ENCODE data around the gene CAPZB. TPM values are rescaled to one million over a fixed set of nuclear protein-coding genes. Genes with fewer than 3 reads are reported as not detected.
A peak's percentile ranks its signal among the peaks of the same experiment; 100 is the strongest.

The CAPZB gene
- total RNA-seq, 1 donor from 2014 or later: 217 TPM

DNA sequence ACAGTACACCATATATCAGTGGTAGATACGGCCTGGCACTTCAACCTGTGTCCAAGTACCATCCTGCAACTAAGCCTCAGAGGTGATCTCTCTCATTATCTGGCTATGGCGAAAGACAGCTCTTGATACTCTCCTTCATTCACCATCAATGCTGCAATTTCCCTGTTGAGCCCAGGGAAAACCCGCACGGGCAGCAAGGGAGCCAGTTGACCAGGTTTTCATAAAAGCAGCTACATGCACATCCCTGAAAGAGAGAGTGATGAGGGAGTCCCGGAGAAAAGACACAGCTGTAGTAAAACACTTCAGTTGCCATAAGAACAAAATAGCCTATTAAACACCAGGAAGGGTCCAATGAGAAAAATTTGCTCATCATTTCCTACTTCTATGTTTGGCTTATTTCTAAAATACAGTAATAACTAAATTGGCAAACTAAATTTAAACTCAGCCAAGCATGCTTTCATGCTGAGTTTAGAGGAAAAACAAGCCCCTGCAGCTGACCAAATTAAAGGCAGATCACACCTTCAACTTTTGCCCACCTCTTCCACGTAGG lies 68.3 kb downstream of the CAPZB start:
- intact Hi-C loops (cut with micrococcal nuclease): no loop called here
- Histone ChIP-seq H3K4me3 (no peak overlapping the region), H3K4me1 (peaks cover 100% of the 10 kb centered on the region), H3K9me3 (replicated peaks) (no peaks in the 10 kb centered on the region), H3K36me3 (peaks cover 17% of the 10 kb centered on the region), H3K27me3 (ENCODE audit: low read depth) (no peaks in the 10 kb centered on the region), H3K27ac (replicated peaks) (peak overlapping the region; percentile 74)
- DNase-seq: no peak
- TF ChIP-seq, protein P1, sequence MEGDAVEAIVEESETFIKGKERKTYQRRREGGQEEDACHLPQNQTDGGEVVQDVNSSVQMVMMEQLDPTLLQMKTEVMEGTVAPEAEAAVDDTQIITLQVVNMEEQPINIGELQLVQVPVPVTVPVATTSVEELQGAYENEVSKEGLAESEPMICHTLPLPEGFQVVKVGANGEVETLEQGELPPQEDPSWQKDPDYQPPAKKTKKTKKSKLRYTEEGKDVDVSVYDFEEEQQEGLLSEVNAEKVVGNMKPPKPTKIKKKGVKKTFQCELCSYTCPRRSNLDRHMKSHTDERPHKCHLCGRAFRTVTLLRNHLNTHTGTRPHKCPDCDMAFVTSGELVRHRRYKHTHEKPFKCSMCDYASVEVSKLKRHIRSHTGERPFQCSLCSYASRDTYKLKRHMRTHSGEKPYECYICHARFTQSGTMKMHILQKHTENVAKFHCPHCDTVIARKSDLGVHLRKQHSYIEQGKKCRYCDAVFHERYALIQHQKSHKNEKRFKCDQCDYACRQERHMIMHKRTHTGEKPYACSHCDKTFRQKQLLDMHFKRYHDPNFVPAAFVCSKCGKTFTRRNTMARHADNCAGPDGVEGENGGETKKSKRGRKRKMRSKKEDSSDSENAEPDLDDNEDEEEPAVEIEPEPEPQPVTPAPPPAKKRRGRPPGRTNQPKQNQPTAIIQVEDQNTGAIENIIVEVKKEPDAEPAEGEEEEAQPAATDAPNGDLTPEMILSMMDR (IDR thresholded peaks at IDR 0.05; ENCODE audit: borderline replicate concordance): no peak

DNA sequence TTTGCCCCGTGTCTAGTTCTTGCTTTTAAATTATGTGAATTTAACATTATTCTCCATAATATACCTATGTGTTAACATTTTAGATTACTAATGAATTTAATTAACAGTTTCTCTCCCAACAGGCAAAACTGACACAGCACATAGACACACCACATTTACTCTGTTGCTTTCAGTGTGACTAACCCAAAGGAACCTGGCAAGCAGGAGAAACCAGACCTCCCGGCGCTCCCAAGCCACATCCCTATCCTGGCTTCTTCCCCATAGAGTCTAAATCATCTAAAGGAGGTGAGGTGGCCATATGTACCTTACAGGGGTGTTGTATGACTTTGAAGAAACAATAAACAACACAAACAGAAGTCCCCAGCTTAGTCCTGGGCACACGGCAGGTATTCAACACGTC lies 69.2 kb downstream of the CAPZB start:
- Histone ChIP-seq H3K27ac (replicated peaks) (peak overlapping the region; percentile 74), H3K9me3 (replicated peaks) (no peaks in the 10 kb centered on the region), H3K4me1 (peaks cover 99% of the 10 kb centered on the region), H3K36me3 (peaks cover 17% of the 10 kb centered on the region), H3K4me3 (no peak overlapping the region), H3K27me3 (ENCODE audit: low read depth) (no peaks in the 10 kb centered on the region)
- intact Hi-C loops (cut with micrococcal nuclease): no loop called here
- TF ChIP-seq, protein P1 (IDR thresholded peaks at IDR 0.05; ENCODE audit: borderline replicate concordance): no peak
- no peak for DNase-seq

DNA sequence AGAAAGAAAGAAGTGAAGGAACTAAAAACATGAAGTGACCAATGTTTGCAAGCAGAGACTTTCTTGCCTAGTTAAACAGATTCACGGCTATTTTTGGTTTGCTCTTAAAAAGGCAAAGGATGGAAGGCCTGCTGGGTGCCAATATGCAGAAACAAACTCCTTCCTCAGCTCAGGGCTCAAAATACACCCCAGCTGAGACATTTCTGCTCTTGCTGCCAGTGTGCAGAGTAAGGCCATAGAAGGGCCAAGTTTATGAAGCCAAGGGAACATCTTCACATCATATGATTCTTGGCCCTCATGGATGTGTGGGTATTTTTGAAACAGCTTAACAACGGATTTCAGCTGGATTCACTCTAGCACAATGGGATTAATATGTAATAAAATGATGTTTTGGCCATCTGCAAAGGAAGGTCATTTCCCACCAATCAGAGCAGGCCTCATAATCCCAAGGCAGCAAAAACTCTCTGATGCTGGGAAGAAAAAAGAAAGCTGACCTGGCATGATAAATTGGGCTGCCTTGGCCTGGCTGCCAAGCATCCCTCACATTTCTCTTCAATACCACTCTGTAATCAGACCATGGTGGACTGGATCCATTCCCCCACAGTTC lies 70.7 kb downstream of the CAPZB start:
- H3K27ac ChIP-seq (replicated peaks): peak overlapping the region; percentile 74
- no peak for DNase-seq
- intact Hi-C loops (cut with micrococcal nuclease): no loop called here
- TF ChIP-seq, protein P1 (IDR thresholded peaks at IDR 0.05; ENCODE audit: borderline replicate concordance): no peak
- no peaks in the 10 kb centered on the region for H3K27me3 ChIP-seq (ENCODE audit: low read depth)
- no peaks in the 10 kb centered on the region for H3K9me3 ChIP-seq (replicated peaks)
- H3K4me3 ChIP-seq: no peak overlapping the region
- peaks cover 89% of the 10 kb centered on the region for H3K4me1 ChIP-seq
- peaks cover 16% of the 10 kb centered on the region for H3K36me3 ChIP-seq

DNA sequence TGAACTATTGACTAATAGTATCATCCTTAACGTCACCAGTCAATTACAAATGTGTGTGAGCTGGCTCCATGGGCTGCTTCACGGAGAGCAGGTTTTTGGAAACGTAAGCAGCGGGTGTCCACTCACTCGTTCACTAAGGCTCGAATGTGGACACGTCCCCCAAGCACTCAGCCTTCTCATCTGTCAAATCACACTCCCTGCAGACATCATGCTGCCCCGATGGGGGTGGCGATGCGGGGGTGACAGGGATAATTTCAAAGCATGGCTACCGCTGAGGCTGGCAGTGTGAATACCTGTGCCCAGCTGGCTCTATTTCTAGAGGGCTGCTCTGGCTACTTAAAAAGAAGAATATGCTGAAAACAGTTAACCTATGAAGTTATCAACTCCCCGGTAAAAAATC lies 71.3 kb downstream of the CAPZB start:
- Histone ChIP-seq H3K9me3 (replicated peaks) (no peaks in the 10 kb centered on the region), H3K27me3 (ENCODE audit: low read depth) (no peaks in the 10 kb centered on the region), H3K27ac (replicated peaks) (peak overlapping the region; percentile 74), H3K36me3 (peaks cover 10% of the 10 kb centered on the region), H3K4me3 (no peak overlapping the region), H3K4me1 (peaks cover 82% of the 10 kb centered on the region)
- DNase-seq: no peak
- intact Hi-C loops (cut with micrococcal nuclease): no loop called here
- TF ChIP-seq, protein P1 (IDR thresholded peaks at IDR 0.05; ENCODE audit: borderline replicate concordance): no peak

DNA sequence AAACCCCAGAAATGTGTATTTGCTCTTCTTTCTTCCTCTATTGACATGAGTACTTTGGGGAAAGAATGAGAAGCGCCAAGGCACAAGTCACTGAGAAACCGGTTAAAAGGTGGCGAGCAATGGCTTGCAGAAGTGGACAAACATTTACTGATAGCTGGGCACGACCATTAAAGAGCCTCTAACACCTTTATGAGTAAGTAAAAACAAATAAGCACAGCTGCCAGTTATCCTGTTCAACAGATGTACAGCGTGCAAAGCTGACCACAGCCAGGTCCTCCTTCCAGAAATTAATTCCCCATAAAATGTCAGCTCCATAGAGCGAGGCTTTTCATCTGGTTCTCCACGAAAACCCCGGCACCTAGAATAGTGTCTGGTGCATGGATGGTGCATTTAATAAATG lies 72.7 kb downstream of the CAPZB start:
- no peaks in the 10 kb centered on the region for H3K36me3 ChIP-seq
- TF ChIP-seq, protein P1 (IDR thresholded peaks at IDR 0.05; ENCODE audit: borderline replicate concordance): no peak
- H3K27ac ChIP-seq (replicated peaks): peak overlapping the region; percentile 74
- intact Hi-C loops (cut with micrococcal nuclease): no loop called here
- DNase-seq: no peak
- H3K4me1 ChIP-seq: peaks cover 81% of the 10 kb centered on the region
- no peak overlapping the region for H3K4me3 ChIP-seq
- H3K27me3 ChIP-seq (ENCODE audit: low read depth): no peaks in the 10 kb centered on the region
- no peaks in the 10 kb centered on the region for H3K9me3 ChIP-seq (replicated peaks)
